Osteoblast (primary cell): ENCODE measurements around the gene RCAN2. TPM values are rescaled to one million over a fixed set of nuclear protein-coding genes. Genes with fewer than 3 reads are reported as not detected.

ENCODE experiments used
- DNase-seq: peaks from one replicate; pipeline ENCODE4 v3.0.0; 2011; ENCODE audit warnings: low spot score, mixed read lengths; ENCODE audit not compliant: insufficient read length; ENCODE audit errors: missing footprints
- H2AFZ ChIP-seq: 2 replicates; pipeline ENCODE4 v1.6.0; 2011; ENCODE audit warnings: mild to moderate bottlenecking, low read length
- H3K27ac ChIP-seq: 2 replicates; pipeline ENCODE4 v1.5.1; 2011; ENCODE audit warnings: mild to moderate bottlenecking, low read depth, low read length, moderate library complexity
- H3K27me3 ChIP-seq: 2 replicates; pipeline ENCODE4 v1.6.0; 2012; ENCODE audit warnings: mild to moderate bottlenecking, control low read depth, inconsistent platforms, low read length, moderate library complexity; ENCODE audit not compliant: insufficient read depth
- H3K36me3 ChIP-seq: 2 replicates; pipeline ENCODE4 v1.5.1; 2011; ENCODE audit warnings: mild to moderate bottlenecking, low read length, control low read depth, moderate library complexity; ENCODE audit not compliant: insufficient read depth
- H3K4me1 ChIP-seq: 2 replicates; pipeline ENCODE4 v1.5.1; 2011; ENCODE audit warnings: mild to moderate bottlenecking, low read length, control low read depth, moderate library complexity; ENCODE audit not compliant: insufficient read depth
- H3K4me2 ChIP-seq: 2 replicates; pipeline ENCODE4 v1.6.0; 2011; ENCODE audit warnings: mild to moderate bottlenecking, low read length; ENCODE audit not compliant: insufficient read depth
- H3K4me3 ChIP-seq: fragments of 200-600 bp; sonication (generic); 3 replicates; pipeline ENCODE4 v1.5.1; 2012; ENCODE audit warnings: mild to moderate bottlenecking, low read length, inconsistent platforms; ENCODE audit not compliant: insufficient read depth
- H3K79me2 ChIP-seq: 2 replicates; pipeline ENCODE4 v1.6.0; 2012; ENCODE audit warnings: mild to moderate bottlenecking, low read length, control low read depth, inconsistent platforms; ENCODE audit not compliant: insufficient read depth
- H3K9me3 ChIP-seq: 2 replicates; pipeline ENCODE4 v1.5.1; 2011; ENCODE audit warnings: low read depth, low read length, control low read depth
- H4K20me1 ChIP-seq: 2 replicates; pipeline ENCODE4 v1.6.0; 2012; ENCODE audit warnings: mild to moderate bottlenecking, low read length, control low read depth; ENCODE audit not compliant: insufficient read depth
- CTCF ChIP-seq: IDR thresholded peaks from 2 replicates; pipeline ENCODE4 v1.5.1; 2011; ENCODE audit warnings: mild to moderate bottlenecking, low read depth, low read length, moderate library complexity; ENCODE audit errors: extremely low read depth
- total RNA-seq: library from RNA; depleted of rRNA; stranded (reverse); fragments of >200 nt; gene quantifications from 2 replicates; pipeline ENCODE4 v1.2.3, GENCODE V29; 2012

Gene RCAN2
- total RNA-seq, 1 donor: 14.1 TPM

GRCh38 chr6:46290421-46291274 is 200.6 kb downstream of the RCAN2 start:
- Histone ChIP-seq H2AFZ (no peak overlapping the region), H3K79me2 (no peaks in the 10 kb centered on the region), H3K4me1 (no peaks in the 10 kb centered on the region), H3K4me2 (no peak overlapping the region), H3K36me3 (no peaks in the 10 kb centered on the region), H4K20me1 (no peaks in the 10 kb centered on the region), H3K4me3 (no peak overlapping the region), H3K27ac (no peak overlapping the region), H3K9me3 (no peaks in the 10 kb centered on the region), H3K27me3 (no peaks in the 10 kb centered on the region)
- DNase-seq: no peak
- no peak for TF ChIP-seq CTCF

DNA sequence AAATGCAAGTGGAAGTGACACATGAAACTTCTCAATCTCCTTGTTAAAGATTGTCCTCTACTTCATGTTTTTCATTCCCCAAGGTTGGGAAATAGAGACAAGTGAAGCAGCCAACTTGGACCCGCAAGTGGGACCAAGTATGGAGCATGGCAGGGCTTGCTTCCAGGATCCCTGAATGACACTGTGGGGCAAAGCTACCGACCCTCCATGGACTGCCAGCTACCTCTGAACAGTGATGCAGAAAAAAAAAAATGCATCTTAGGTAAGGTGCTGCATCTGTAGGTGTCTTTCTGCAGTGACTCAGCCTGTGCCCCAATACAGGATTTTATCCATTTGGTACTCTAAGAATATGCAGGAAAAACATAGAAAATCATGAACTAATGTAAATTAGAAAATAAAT is 201.4 kb downstream of the RCAN2 start:
- Histone ChIP-seq H3K4me1 (no peaks in the 10 kb centered on the region), H3K36me3 (no peaks in the 10 kb centered on the region), H3K9me3 (no peaks in the 10 kb centered on the region), H2AFZ (no peak overlapping the region), H3K27me3 (no peaks in the 10 kb centered on the region), H3K4me2 (no peak overlapping the region), H3K79me2 (no peaks in the 10 kb centered on the region), H3K27ac (no peak overlapping the region), H3K4me3 (no peak overlapping the region), H4K20me1 (no peaks in the 10 kb centered on the region)
- DNase-seq: no peak
- no peak for TF ChIP-seq CTCF

- no peak for DNase-seq
- no peak overlapping the region for H3K4me3 ChIP-seq
- no peaks in the 10 kb centered on the region for H3K27me3 ChIP-seq
- H3K27ac ChIP-seq: no peak overlapping the region
- no peaks in the 10 kb centered on the region for H3K79me2 ChIP-seq
- no peaks in the 10 kb centered on the region for H3K9me3 ChIP-seq
- H3K36me3 ChIP-seq: no peaks in the 10 kb centered on the region
- H3K4me2 ChIP-seq: no peak overlapping the region
- no peak overlapping the region for H2AFZ ChIP-seq
- H4K20me1 ChIP-seq: no peaks in the 10 kb centered on the region
- H3K4me1 ChIP-seq: no peaks in the 10 kb centered on the region
- TF ChIP-seq CTCF: no peak
These were observed 202.4 kb downstream of the RCAN2 start for GRCh38 chr6:46288835-46289234.

DNA sequence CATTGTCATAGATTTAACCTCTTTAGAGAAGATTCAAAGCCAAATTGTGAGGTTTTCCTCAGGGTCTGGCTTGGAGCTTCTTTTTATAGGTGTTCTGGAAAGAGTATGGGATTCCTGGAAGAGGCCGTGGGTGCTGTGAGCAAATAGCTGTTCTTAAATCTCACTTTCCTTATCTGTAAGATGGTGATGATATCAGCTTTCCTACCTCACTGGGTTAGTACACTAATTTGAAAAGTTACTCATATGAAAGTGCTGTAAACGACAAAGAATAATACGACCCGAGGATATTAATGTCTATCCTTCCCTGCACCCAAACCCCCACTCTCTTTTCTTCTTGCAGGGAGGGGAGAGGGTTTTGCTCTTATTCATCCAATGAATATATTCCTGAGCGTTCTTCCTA is 203.6 kb downstream of the RCAN2 start:
- no peak for DNase-seq
- no peak for TF ChIP-seq CTCF

More for the DNA sequence above, 203.6 kb downstream of the RCAN2 start:
- Histone ChIP-seq H3K36me3 (no peaks in the 10 kb centered on the region), H3K4me1 (no peaks in the 10 kb centered on the region), H4K20me1 (no peaks in the 10 kb centered on the region), H3K27me3 (no peaks in the 10 kb centered on the region), H2AFZ (no peak overlapping the region), H3K9me3 (no peaks in the 10 kb centered on the region), H3K27ac (no peak overlapping the region), H3K79me2 (no peaks in the 10 kb centered on the region), H3K4me3 (no peak overlapping the region), H3K4me2 (no peak overlapping the region)
